SU-DHL-6 (cell line): ENCODE data around the gene UBC.

Source experiments
- H2AFZ ChIP-seq: fragments of 200-600 bp; sonication (generic); 2 replicates; pipeline ENCODE4 v1.6.1; 2014; ENCODE audit warnings: low read depth, mild to moderate bottlenecking, moderate library complexity, mixed read lengths, antibody characterized with exemption, low read length; ENCODE audit not compliant: severe bottlenecking
- H3F3A ChIP-seq: fragments of 200-600 bp; shearing (Covaris generic); 2 replicates; pipeline ENCODE4 v1.6.0; 2016; ENCODE audit warnings: antibody characterized with exemption, mild to moderate bottlenecking; ENCODE audit not compliant: insufficient read depth
- H3K27ac ChIP-seq: fragments of 200-600 bp; sonication (generic); 2 replicates; pipeline ENCODE4 v1.5.1; 2016; ENCODE audit warnings: low read depth, mild to moderate bottlenecking, low read length, moderate library complexity, mixed read lengths
- H3K27me3 ChIP-seq: fragments of 200-600 bp; sonication (generic), shearing (Covaris generic); 2 replicates; pipeline ENCODE4 v1.6.0; 2014; ENCODE audit warnings: mild to moderate bottlenecking, low read length
- H3K36me3 ChIP-seq: fragments of 200-600 bp; sonication (generic); 2 replicates; pipeline ENCODE4 v1.6.1; 2014; ENCODE audit warnings: mild to moderate bottlenecking, low read length, mixed read lengths
- H3K4me2 ChIP-seq: fragments of 300-600, 200-600 bp; shearing (Covaris generic), sonication (generic); 2 replicates; pipeline ENCODE4 v1.6.0; 2014; ENCODE audit warnings: low read length, low read depth, mild to moderate bottlenecking; ENCODE audit not compliant: poor library complexity, severe bottlenecking
- H3K4me3 ChIP-seq: fragments of 200-600 bp; sonication (generic); 2 replicates; pipeline ENCODE4 v1.5.1; 2014; ENCODE audit warnings: antibody characterized with exemption, low read length, mild to moderate bottlenecking, mixed read lengths; ENCODE audit not compliant: insufficient read depth, poor library complexity, severe bottlenecking
- H3K79me2 ChIP-seq: fragments of 200-600 bp; sonication (generic); 2 replicates; pipeline ENCODE4 v1.6.1; 2014; ENCODE audit warnings: mild to moderate bottlenecking, low read length, moderate library complexity; ENCODE audit not compliant: insufficient read depth
- H3K9ac ChIP-seq: fragments of 200-600 bp; sonication (generic); 2 replicates; pipeline ENCODE4 v1.7.0; 2014; ENCODE audit warnings: mild to moderate bottlenecking, low read length
- H3K9me2 ChIP-seq: fragments of 200-600 bp; sonication (generic); replicated peaks from 2 replicates; pipeline ENCODE4 v1.6.1; 2014; ENCODE audit warnings: low read length; ENCODE audit not compliant: insufficient read depth
- H3K9me3 ChIP-seq: fragments of 200-600 bp; sonication (generic); 2 replicates; pipeline ENCODE4 v1.6.1; 2014; ENCODE audit warnings: low read length, mixed read lengths; ENCODE audit not compliant: insufficient read depth
- H4K20me1 ChIP-seq: fragments of 200-600 bp; sonication (generic); 2 replicates; pipeline ENCODE4 v1.6.1; 2014; ENCODE audit warnings: low read depth, mild to moderate bottlenecking, antibody characterized with exemption, low read length, moderate library complexity, mixed read lengths
- CTCF ChIP-seq: fragments of 200-600 bp; sonication (generic); IDR thresholded peaks from one replicate; pipeline ENCODE4 v1.5.1; 2017; ENCODE audit warnings: antibody characterized with exemption, mild to moderate bottlenecking, low read length, moderate library complexity; ENCODE audit not compliant: insufficient read depth, poor library complexity, severe bottlenecking
- EZH2phosphoT487 ChIP-seq: fragments of 200-600 bp; sonication (generic), shearing (Covaris generic); conservative IDR thresholded peaks from 2 replicates; pipeline ENCODE4 v1.6.1; 2018; ENCODE audit warnings: mild to moderate bottlenecking, antibody characterized with exemption, low read length, moderate library complexity, mixed read lengths

The UBC gene

GRCh38 chr12:124869059-124869665 is 45.3 kb downstream of the UBC start:
- Histone ChIP-seq H3K79me2 (no peaks in the 10 kb centered on the region), H3K9me2 (no peaks in the 10 kb centered on the region), H3K4me3 (no peak overlapping the region), H3K27me3 (no peaks in the 10 kb centered on the region), H3F3A (no peaks in the 10 kb centered on the region), H3K9ac (no peak overlapping the region), H3K27ac (no peak overlapping the region), H4K20me1 (no peaks in the 10 kb centered on the region), H3K36me3 (no peaks in the 10 kb centered on the region), H3K4me2 (no peak overlapping the region), H3K9me3 (no peaks in the 10 kb centered on the region), H2AFZ (no peak overlapping the region)
- TF ChIP-seq EZH2phosphoT487: no peak
- TF ChIP-seq CTCF: no peak

GRCh38 chr12:124868252-124869058 is 46.0 kb downstream of the UBC start:
- H3K36me3 ChIP-seq: no peaks in the 10 kb centered on the region
- no peak overlapping the region for H2AFZ ChIP-seq
- H3K27me3 ChIP-seq: no peaks in the 10 kb centered on the region
- no peak for TF ChIP-seq CTCF
- no peak overlapping the region for H3K4me2 ChIP-seq
- no peaks in the 10 kb centered on the region for H3F3A ChIP-seq
- H3K79me2 ChIP-seq: no peaks in the 10 kb centered on the region
- H3K27ac ChIP-seq: no peak overlapping the region
- no peaks in the 10 kb centered on the region for H3K9me3 ChIP-seq
- H3K9me2 ChIP-seq: no peaks in the 10 kb centered on the region
- no peaks in the 10 kb centered on the region for H4K20me1 ChIP-seq
- H3K9ac ChIP-seq: no peak overlapping the region
- no peak overlapping the region for H3K4me3 ChIP-seq

GRCh38 chr12:124867401-124867930 is 47.0 kb downstream of the UBC start:
- no peaks in the 10 kb centered on the region for H3K27me3 ChIP-seq
- no peaks in the 10 kb centered on the region for H3K79me2 ChIP-seq
- H3K36me3 ChIP-seq: no peaks in the 10 kb centered on the region
- H3K9ac ChIP-seq: no peak overlapping the region
- H3K9me3 ChIP-seq: no peaks in the 10 kb centered on the region
- no peak for TF ChIP-seq CTCF
- no peak for TF ChIP-seq EZH2phosphoT487
- no peak overlapping the region for H3K4me2 ChIP-seq
- no peak overlapping the region for H3K27ac ChIP-seq
- H3K4me3 ChIP-seq: no peak overlapping the region
- H2AFZ ChIP-seq: no peak overlapping the region
- H3K9me2 ChIP-seq: no peaks in the 10 kb centered on the region
- H4K20me1 ChIP-seq: no peaks in the 10 kb centered on the region
- no peaks in the 10 kb centered on the region for H3F3A ChIP-seq
